Kidney epithelial cell (primary cell): ENCODE measurements around the gene TAS2R16. TPM values are rescaled to one million over a fixed set of nuclear protein-coding genes. Genes with fewer than 3 reads are reported as not detected.

Experiments used
- DNase-seq: peaks from one replicate; pipeline ENCODE4 v3.0.0-alpha.2; 2010; ENCODE audit warnings: low read depth
- H3K27me3 ChIP-seq: 2 replicates; pipeline ENCODE4 v1.6.0; 2011; ENCODE audit warnings: low read length; ENCODE audit not compliant: control insufficient read depth, insufficient read depth
- H3K36me3 ChIP-seq: 2 replicates; pipeline ENCODE4 v1.5.1; 2011; ENCODE audit warnings: low read length; ENCODE audit not compliant: control insufficient read depth, insufficient read depth
- H3K4me3 ChIP-seq: 2 replicates; pipeline ENCODE4 v1.5.1; 2011; ENCODE audit warnings: low read depth, mild to moderate bottlenecking, control low read depth, low read length
- total RNA-seq: library from RNA; depleted of rRNA; stranded (reverse); fragments of >200 nt; gene quantifications from 2 replicates; pipeline ENCODE4 v1.2.3, GENCODE V29; 2015
- TF ChIP-seq, protein P1 (sequence below): IDR thresholded peaks from 2 replicates; pipeline ENCODE4 v1.5.1; 2011; ENCODE audit warnings: mild to moderate bottlenecking, moderate library complexity, low read length, control low read depth, inconsistent platforms; ENCODE audit not compliant: insufficient read depth, poor library complexity, severe bottlenecking

The TAS2R16 gene
- total RNA-seq, 1 donor from 2014 or later = not detected

- DNase-seq = no peak
- Histone ChIP-seq H3K36me3 (no peaks in the 10 kb centered on the region), H3K27me3 (no peaks in the 10 kb centered on the region), H3K4me3 (no peak overlapping the region)
- TF ChIP-seq, protein P1, sequence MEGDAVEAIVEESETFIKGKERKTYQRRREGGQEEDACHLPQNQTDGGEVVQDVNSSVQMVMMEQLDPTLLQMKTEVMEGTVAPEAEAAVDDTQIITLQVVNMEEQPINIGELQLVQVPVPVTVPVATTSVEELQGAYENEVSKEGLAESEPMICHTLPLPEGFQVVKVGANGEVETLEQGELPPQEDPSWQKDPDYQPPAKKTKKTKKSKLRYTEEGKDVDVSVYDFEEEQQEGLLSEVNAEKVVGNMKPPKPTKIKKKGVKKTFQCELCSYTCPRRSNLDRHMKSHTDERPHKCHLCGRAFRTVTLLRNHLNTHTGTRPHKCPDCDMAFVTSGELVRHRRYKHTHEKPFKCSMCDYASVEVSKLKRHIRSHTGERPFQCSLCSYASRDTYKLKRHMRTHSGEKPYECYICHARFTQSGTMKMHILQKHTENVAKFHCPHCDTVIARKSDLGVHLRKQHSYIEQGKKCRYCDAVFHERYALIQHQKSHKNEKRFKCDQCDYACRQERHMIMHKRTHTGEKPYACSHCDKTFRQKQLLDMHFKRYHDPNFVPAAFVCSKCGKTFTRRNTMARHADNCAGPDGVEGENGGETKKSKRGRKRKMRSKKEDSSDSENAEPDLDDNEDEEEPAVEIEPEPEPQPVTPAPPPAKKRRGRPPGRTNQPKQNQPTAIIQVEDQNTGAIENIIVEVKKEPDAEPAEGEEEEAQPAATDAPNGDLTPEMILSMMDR = no peak
Observed at GRCh38 chr7:122988333-122988732, 7.2 kb downstream of the TAS2R16 start.

DNA sequence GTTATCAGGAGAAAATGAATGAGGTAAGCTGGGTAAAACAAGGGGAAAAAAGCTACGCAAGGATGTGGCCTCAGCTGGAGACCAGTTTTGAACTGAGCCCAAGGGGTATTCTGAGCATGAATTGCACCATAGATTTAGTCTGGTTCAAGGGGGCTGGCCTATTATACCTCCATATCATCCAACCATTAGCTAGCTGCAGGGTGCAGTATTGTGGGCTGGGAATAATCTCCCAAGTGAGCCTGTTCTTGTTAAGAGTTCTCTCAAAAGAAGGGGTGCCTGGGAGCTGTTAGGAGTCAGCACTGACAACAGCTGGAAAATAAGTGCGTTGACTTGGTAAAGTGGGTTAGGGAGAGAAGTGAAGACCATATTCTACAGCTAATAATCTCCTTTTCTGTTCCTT, 8.0 kb downstream of the TAS2R16 start:
- DNase-seq = no peak
- Histone ChIP-seq H3K36me3 (no peaks in the 10 kb centered on the region), H3K4me3 (no peak overlapping the region), H3K27me3 (no peaks in the 10 kb centered on the region)
- TF ChIP-seq, protein P1 = no peak

- no peak overlapping the region for H3K4me3 ChIP-seq
- H3K36me3 ChIP-seq = no peaks in the 10 kb centered on the region
- no peaks in the 10 kb centered on the region for H3K27me3 ChIP-seq
- no peak for DNase-seq
- TF ChIP-seq, protein P1 = no peak
Observed at GRCh38 chr7:122984021-122984420, 11.5 kb downstream of the TAS2R16 start.

GRCh38 chr7:122983261-122983660, 12.2 kb downstream of the TAS2R16 start:
- Histone ChIP-seq H3K36me3 (no peaks in the 10 kb centered on the region), H3K4me3 (no peak overlapping the region), H3K27me3 (no peaks in the 10 kb centered on the region)
- no peak for DNase-seq
- TF ChIP-seq, protein P1 = no peak

DNA sequence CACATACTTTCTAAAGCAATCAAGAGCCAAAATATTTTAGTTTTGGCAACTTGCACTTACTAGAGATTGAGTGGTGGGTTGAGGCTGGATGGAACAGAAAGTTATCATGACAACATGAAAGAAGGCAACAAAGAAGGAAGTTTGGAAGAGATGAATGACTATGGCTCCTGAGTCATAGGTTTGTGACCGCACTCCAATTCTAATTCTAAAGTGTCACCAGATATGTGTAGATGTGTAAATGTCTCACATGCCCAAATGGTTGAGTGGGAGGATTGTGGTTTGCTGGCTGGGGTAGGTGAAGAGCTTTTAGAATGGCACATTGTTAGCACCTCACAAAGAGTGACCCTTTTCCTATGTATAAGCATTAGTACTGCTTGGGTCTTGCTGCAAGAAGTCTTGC, 20.2 kb downstream of the TAS2R16 start:
- no peak overlapping the region for H3K4me3 ChIP-seq
- no peaks in the 10 kb centered on the region for H3K36me3 ChIP-seq
- peak; percentile 9 for DNase-seq

GRCh38 chr7:122974229-122974628, 21.3 kb downstream of the TAS2R16 start:
- no peak for DNase-seq
- no peaks in the 10 kb centered on the region for H3K27me3 ChIP-seq
- TF ChIP-seq, protein P1 = no peak
- no peaks in the 10 kb centered on the region for H3K36me3 ChIP-seq
- no peak overlapping the region for H3K4me3 ChIP-seq

More for the DNA sequence above, 20.2 kb downstream of the TAS2R16 start:
- TF ChIP-seq, protein P1 = no peak
- H3K27me3 ChIP-seq = no peaks in the 10 kb centered on the region
